Measurements from ENCODE around the gene GGA1. TPM values are rescaled to one million over a fixed set of nuclear protein-coding genes. Genes with fewer than 3 reads are reported as not detected.

Gene GGA1
- polyA plus RNA-seq, 1 of the 3 experiments (the other 2 are of a cell fraction): 81.1 TPM

DNA sequence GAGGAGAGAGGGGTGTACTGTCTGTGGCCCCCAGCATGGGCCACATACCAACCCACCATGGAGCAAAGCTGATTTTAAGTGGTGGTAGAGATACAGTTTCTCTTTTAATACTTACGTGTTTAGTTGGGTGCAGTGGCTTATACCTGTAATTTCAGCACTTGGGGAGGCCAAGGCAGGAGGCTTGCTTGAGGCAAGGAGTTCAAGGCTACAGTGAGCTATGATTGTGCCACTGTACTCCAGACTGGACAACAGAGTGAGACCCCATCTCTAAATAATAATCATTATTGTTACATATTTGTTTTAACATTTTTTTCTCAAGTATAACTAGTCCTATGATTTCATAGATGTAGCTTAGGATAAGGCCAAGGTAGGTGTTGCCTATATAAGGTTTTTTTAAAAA lies 8.8 kb downstream of the GGA1 start:
- H3K79me2 ChIP-seq (ENCODE audit: insufficient read depth): peaks cover 4% of the 10 kb centered on the region; the same call in 1 of the 2 replicates
- 100% methylated on average over 1 of the region's 1 CpG for WGBS (ENCODE audit: low lambda C conversion rate)

DNA sequence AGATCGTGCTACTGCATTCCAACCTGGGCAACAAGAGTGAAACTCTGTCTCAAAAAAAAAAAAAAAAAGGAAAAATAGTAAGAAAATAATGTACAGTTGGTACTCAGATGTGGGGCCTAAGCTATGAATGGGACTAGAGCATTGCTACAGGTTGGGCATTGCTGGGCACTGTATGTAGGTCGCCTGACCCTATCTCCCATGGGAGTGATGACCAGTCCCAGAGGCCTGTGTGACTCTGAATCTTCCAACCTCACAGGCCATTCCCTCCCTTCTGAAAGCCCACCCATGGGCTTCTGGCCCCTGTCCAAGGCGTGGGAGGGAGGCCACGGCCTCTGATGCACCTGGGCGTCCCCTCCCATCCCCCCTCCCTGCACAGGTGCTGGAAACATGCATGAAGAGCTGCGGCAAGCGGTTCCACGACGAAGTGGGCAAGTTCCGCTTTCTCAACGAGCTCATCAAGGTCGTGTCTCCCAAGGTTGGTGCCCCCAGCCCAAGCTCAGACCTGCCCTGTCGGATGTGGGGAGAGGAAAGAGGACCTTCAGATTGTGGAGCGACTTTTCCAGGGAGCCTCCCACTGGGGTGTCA lies 9.5 kb downstream of the GGA1 start:
- 97% methylated on average over 7 of the region's 14 CpGs for WGBS (ENCODE audit: low lambda C conversion rate)
- ChIA-PET CTCF (interaction anchor here (1.2 to 34.3 kb wide), 5 partner anchors 11 to 51 kb away, joined by 4 to 898 read pairs (median 8); partner anchors contain the start of genes LGALS1, NOL12 and PDXP), POLR2A (interaction anchor here (1.3 kb wide), 1 partner anchor 10 kb away, joined by 3 read pairs; no protein-coding TSS in a partner anchor)
- TF ChIP-seq, protein P1, sequence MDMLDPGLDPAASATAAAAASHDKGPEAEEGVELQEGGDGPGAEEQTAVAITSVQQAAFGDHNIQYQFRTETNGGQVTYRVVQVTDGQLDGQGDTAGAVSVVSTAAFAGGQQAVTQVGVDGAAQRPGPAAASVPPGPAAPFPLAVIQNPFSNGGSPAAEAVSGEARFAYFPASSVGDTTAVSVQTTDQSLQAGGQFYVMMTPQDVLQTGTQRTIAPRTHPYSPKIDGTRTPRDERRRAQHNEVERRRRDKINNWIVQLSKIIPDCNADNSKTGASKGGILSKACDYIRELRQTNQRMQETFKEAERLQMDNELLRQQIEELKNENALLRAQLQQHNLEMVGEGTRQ (IDR thresholded peaks at IDR 0.05; ENCODE audit: borderline replicate concordance, low read depth, low read length): no peak
- TF ChIP-seq GATA2 (CRISPR knock-in tag; IDR thresholded peaks at IDR 0.05) (no peak), RCOR1 (IDR thresholded peaks at IDR 0.05; ENCODE audit: low read length) (no peak), FOXJ3 (CRISPR knock-in tag; IDR thresholded peaks at IDR 0.05) (no peak)
- TF ChIP-seq, protein P2, sequence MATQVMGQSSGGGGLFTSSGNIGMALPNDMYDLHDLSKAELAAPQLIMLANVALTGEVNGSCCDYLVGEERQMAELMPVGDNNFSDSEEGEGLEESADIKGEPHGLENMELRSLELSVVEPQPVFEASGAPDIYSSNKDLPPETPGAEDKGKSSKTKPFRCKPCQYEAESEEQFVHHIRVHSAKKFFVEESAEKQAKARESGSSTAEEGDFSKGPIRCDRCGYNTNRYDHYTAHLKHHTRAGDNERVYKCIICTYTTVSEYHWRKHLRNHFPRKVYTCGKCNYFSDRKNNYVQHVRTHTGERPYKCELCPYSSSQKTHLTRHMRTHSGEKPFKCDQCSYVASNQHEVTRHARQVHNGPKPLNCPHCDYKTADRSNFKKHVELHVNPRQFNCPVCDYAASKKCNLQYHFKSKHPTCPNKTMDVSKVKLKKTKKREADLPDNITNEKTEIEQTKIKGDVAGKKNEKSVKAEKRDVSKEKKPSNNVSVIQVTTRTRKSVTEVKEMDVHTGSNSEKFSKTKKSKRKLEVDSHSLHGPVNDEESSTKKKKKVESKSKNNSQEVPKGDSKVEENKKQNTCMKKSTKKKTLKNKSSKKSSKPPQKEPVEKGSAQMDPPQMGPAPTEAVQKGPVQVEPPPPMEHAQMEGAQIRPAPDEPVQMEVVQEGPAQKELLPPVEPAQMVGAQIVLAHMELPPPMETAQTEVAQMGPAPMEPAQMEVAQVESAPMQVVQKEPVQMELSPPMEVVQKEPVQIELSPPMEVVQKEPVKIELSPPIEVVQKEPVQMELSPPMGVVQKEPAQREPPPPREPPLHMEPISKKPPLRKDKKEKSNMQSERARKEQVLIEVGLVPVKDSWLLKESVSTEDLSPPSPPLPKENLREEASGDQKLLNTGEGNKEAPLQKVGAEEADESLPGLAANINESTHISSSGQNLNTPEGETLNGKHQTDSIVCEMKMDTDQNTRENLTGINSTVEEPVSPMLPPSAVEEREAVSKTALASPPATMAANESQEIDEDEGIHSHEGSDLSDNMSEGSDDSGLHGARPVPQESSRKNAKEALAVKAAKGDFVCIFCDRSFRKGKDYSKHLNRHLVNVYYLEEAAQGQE (IDR thresholded peaks at IDR 0.05; ENCODE audit: low read depth, low read length): no peak
- TF ChIP-seq, protein P3, sequence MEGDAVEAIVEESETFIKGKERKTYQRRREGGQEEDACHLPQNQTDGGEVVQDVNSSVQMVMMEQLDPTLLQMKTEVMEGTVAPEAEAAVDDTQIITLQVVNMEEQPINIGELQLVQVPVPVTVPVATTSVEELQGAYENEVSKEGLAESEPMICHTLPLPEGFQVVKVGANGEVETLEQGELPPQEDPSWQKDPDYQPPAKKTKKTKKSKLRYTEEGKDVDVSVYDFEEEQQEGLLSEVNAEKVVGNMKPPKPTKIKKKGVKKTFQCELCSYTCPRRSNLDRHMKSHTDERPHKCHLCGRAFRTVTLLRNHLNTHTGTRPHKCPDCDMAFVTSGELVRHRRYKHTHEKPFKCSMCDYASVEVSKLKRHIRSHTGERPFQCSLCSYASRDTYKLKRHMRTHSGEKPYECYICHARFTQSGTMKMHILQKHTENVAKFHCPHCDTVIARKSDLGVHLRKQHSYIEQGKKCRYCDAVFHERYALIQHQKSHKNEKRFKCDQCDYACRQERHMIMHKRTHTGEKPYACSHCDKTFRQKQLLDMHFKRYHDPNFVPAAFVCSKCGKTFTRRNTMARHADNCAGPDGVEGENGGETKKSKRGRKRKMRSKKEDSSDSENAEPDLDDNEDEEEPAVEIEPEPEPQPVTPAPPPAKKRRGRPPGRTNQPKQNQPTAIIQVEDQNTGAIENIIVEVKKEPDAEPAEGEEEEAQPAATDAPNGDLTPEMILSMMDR (IDR thresholded peaks at IDR 0.05): no peak

More for the DNA sequence above, 8.8 kb downstream of the GGA1 start:
- TF ChIP-seq TEAD4 (IDR thresholded peaks at IDR 0.05; ENCODE audit: borderline replicate concordance, insufficient read depth) (no peak), RCOR1 (IDR thresholded peaks at IDR 0.05; ENCODE audit: low read length) (no peak), TAF1 (IDR thresholded peaks at IDR 0.05; ENCODE audit: borderline replicate concordance, low read depth, low read length) (no peak), FOXM1 (IDR thresholded peaks at IDR 0.05; ENCODE audit: low read depth) (no peak), RFX5 (IDR thresholded peaks at IDR 0.05; ENCODE audit: low read length) (no peak), FOSL2 (IDR thresholded peaks at IDR 0.05; ENCODE audit: borderline replicate concordance, low read depth) (no peak), YY1 (IDR thresholded peaks at IDR 0.05; ENCODE audit: low read depth) (no peak)
- TF ChIP-seq, protein P2 (IDR thresholded peaks at IDR 0.05; ENCODE audit: low read depth, low read length): no peak
- TF ChIP-seq, protein P1 (IDR thresholded peaks at IDR 0.05; ENCODE audit: borderline replicate concordance, low read depth, low read length): no peak
- no peak overlapping the region for H3K4me3 ChIP-seq (ENCODE audit: low read depth in 2 of 2, low read length in 1 of 2)
- H2AFZ ChIP-seq (ENCODE audit: low read depth): no peak overlapping the region
- no peak overlapping the region for H3K4me2 ChIP-seq
- peaks cover 2% of the 10 kb centered on the region for H3F3A ChIP-seq (replicated peaks; ENCODE audit: insufficient read depth)
- no peaks in the 10 kb centered on the region for H3K27me3 ChIP-seq (ENCODE audit: insufficient read depth)
- CTCF ChIA-PET: interaction anchor here (1.2 to 34.3 kb wide), 5 partner anchors 10 to 52 kb away, joined by 4 to 898 read pairs (median 8); partner anchors contain the start of genes LGALS1, NOL12 and PDXP
- no peak for DNase-seq
- H3K9me3 ChIP-seq: no peaks in the 10 kb centered on the region
- no peak overlapping the region for H3K27ac ChIP-seq (ENCODE audit: low read depth in 2 of 2, low read length in 1 of 2)
- no peaks in the 10 kb centered on the region for H3K9me2 ChIP-seq
- peaks cover 0 to 30% of the 10 kb centered on the region in 2 experiments for H3K36me3 ChIP-seq (replicated peaks in 1 of 2; ENCODE audit: control insufficient read depth in 1 of 2, insufficient read depth in 2 of 2, low read length in 1 of 2)
- POLR2A ChIA-PET: interaction anchor here (1.3 kb wide), 1 partner anchor 9 kb away, joined by 3 read pairs; no protein-coding TSS in a partner anchor
- no peaks in the 10 kb centered on the region for H3K4me1 ChIP-seq (ENCODE audit: control insufficient read depth in 1 of 2, insufficient read depth in 2 of 2, low read depth in 1 of 2, low read length in 1 of 2)
- no peaks in the 10 kb centered on the region for H4K20me1 ChIP-seq (ENCODE audit: insufficient read depth)
- no peak overlapping the region for H3K9ac ChIP-seq

More for the DNA sequence above, 9.5 kb downstream of the GGA1 start:
- Histone ChIP-seq H3K27ac (ENCODE audit: low read depth in 2 of 2, low read length in 1 of 2) (no peak overlapping the region), H4K20me1 (ENCODE audit: insufficient read depth) (no peaks in the 10 kb centered on the region), H3K27me3 (ENCODE audit: insufficient read depth) (no peaks in the 10 kb centered on the region), H3F3A (replicated peaks; ENCODE audit: insufficient read depth) (peaks cover 4% of the 10 kb centered on the region), H3K4me3 (ENCODE audit: low read depth in 2 of 2, low read length in 1 of 2) (no peak overlapping the region), H3K9me3 (no peaks in the 10 kb centered on the region), H2AFZ (ENCODE audit: low read depth) (no peak overlapping the region), H3K4me2 (no peak overlapping the region), H3K9ac (no peak overlapping the region), H3K36me3 (replicated peaks in 1 of 2; ENCODE audit: control insufficient read depth in 1 of 2, insufficient read depth in 2 of 2, low read length in 1 of 2) (peaks cover 0 to 30% of the 10 kb centered on the region in 2 experiments), H3K4me1 (ENCODE audit: control insufficient read depth in 1 of 2, insufficient read depth in 2 of 2, low read depth in 1 of 2, low read length in 1 of 2) (no peaks in the 10 kb centered on the region), H3K9me2 (no peaks in the 10 kb centered on the region), H3K79me2 (ENCODE audit: insufficient read depth) (no peaks in the 10 kb centered on the region)
- DNase-seq: no peak
